ENCODE results near the gene AIF1L. TPM values are rescaled to one million over a fixed set of nuclear protein-coding genes. Genes with fewer than 3 reads are reported as not detected.

AIF1L gene
- total and polyA plus RNA-seq, 2 of the 13 experiments (the other 11 are each of a cell fraction or from before 2014, with no cell fraction given): 12.4 to 36.5 TPM

- 33% methylated on average over 15 of the region's 16 CpGs for WGBS (ENCODE audit: low lambda C conversion rate)
- Histone ChIP-seq H3K9ac (ENCODE audit: insufficient read depth, low read depth, low read length) (no peak overlapping the region; the same call in 1 of the 2 replicates), H3K27me3 (ENCODE audit: control insufficient read depth in 1 of 2, insufficient read depth in 2 of 2, low read length in 2 of 2) (peaks cover 4 to 57% of the 10 kb centered on the region in 2 experiments; a peak in 4 of 5 replicates), H3K27ac (ENCODE audit: extremely low read length, insufficient read depth, low read length) (no peak overlapping the region), H3K4me3 (replicated peaks in 1 of 3; ENCODE audit: insufficient read depth in 1 of 3, low read depth in 2 of 3, low read length in 3 of 3) (peak overlapping the region; percentile 23 to 57 (median 45); a peak in 4 of 6 replicates), H3K4me1 (ENCODE audit: insufficient read depth, low read length) (peaks cover 30% of the 10 kb centered on the region), H3K36me3 (replicated peaks in 1 of 2; ENCODE audit: control insufficient read depth in 1 of 2, insufficient read depth in 2 of 2, low read length in 2 of 2) (no peaks in the 10 kb centered on the region), H4K20me1 (ENCODE audit: insufficient read depth, low read length) (no peaks in the 10 kb centered on the region), H2AFZ (ENCODE audit: low read length) (no peak overlapping the region), H3K4me2 (ENCODE audit: low read depth, low read length) (peak overlapping the region; percentile 59), H3K79me2 (ENCODE audit: insufficient read depth, low read length) (no peaks in the 10 kb centered on the region), H3K9me3 (ENCODE audit: low read length) (no peaks in the 10 kb centered on the region)
- in situ Hi-C loops (cut with HindIII; ENCODE audit: extremely low pct_ligation_motif_present, low pct_unique_long_range_greater_than_20kb): no loop called here
- no TSS peak for BruUV-seq (replicated peaks)
- ChIA-PET POLR2A (interaction anchor here (1.5 to 4.5 kb wide), 3 partner anchors 11 to 29 kb away, joined by 3 to 19 read pairs (median 5); partner anchors contain the start of gene NUP214), CTCF (ENCODE audit: low intra/inter-chr PET ratio, low total read pairs) (no interaction called here)
- TF ChIP-seq ZBTB7A (CRISPR knock-in tag; IDR thresholded peaks at IDR 0.05) (0 out of 2 replicates have a peak, but pooled peaks have one; percentile 25), ZNF747 (CRISPR knock-in tag; IDR thresholded peaks at IDR 0.05; ENCODE audit: borderline replicate concordance) (no peak), ZNF296 (CRISPR knock-in tag; conservative IDR thresholded peaks at IDR 0.05) (no peak), ZNF777 (CRISPR knock-in tag; IDR thresholded peaks at IDR 0.05) (peak; percentile 80), ZNF12 (CRISPR knock-in tag; IDR thresholded peaks at IDR 0.05) (0 out of 2 replicates have a peak, but pooled peaks have one; percentile 22), ZNF263 (CRISPR knock-in tag; IDR thresholded peaks at IDR 0.05) (peak; percentile 72), ZMYM2 (CRISPR knock-in tag; IDR thresholded peaks at IDR 0.05) (0 out of 2 replicates have a peak, but pooled peaks have one; percentile 35)
- ATAC-seq (no peak), DNase-seq (ENCODE audit: low spot score) (no peak), FAIRE-seq (no peak)
- intact Hi-C loops (cut with micrococcal nuclease; ENCODE audit: unreplicated experiment): no loop called here
Observed at GRCh38 chr9:131095666-131096268, 564 bp upstream of the AIF1L start.
